NCI-H1694 (cell line): ENCODE data around the gene CDO1.
"Not testable (repeated sequence)": the region's sequence is repeated elsewhere in the genome, so short reads cannot be mapped to it uniquely, and the experiment has no call there.

Experiments
- DNase-seq: peaks from one replicate; lab custom pipeline; 2025; lab: John Stamatoyannopoulos, UW

The CDO1 gene

GRCh38 chr5:115829913-115830312 lies 13.5 kb upstream of the CDO1 start:
- DNase-seq = no peak

DNA sequence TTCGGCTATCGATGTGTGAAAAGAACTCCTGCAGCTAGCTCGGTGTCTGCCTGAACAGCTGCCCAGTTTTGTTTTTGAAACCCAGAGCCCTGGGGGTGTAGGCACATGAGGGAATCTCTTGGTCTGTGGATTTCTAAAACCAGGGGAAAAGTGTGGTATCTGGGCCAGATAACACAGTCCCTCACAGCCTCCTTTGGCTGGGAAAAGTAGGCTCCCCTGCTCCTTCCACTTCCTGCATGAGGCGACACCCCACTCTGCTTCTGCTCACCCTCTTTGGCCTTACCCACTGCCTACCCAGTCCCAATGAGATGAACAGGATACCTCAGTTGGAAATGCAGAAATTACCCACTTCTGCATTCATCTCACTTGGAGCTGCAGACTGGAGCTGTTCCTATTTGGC lies 9.5 kb upstream of the CDO1 start:
- DNase-seq = no peak

GRCh38 chr5:115824983-115825382 lies 8.5 kb upstream of the CDO1 start:
- DNase-seq = not testable (repeated sequence)

GRCh38 chr5:115820846-115821245 lies 4.4 kb upstream of the CDO1 start:
- no peak for DNase-seq

DNA sequence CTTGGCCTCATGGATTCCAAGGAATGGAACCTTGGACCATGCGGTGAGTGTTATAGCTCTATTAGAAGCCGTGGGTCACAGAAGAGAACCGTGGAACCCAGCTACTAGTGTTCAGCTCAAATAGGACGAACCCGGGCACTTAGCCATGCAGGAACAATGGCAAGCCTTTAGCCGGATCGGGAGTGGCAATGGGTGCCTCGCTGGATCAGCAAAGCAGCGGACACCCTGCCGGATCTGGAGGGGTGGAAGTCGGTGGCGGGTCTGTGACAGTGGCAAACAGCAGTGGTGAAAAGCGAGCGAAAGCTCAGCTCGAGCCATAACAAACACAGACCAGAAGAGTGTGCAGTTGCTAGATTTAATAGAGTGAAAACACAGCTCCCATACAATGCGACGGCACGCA lies 2.4 kb upstream of the CDO1 start:
- DNase-seq = no peak

DNA sequence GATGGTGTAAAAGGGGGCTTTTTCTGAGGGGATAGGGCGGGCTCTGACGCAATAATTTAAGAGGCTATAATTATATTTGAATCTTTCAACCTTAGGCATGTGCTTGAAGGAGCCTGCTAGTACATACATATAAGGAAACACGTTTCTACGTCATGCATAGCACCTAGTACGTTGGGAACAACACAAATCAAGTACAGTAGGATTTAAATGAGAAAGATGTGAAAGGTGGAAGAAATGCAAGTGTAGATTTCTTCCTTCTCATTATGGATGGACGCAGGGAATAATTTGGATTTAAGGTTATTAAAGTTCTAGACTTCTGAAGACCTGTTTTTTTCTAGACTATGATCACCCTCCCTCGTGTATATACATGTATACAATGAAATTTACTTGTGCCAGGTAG lies 927 bp upstream of the CDO1 start:
- DNase-seq = no peak

DNA sequence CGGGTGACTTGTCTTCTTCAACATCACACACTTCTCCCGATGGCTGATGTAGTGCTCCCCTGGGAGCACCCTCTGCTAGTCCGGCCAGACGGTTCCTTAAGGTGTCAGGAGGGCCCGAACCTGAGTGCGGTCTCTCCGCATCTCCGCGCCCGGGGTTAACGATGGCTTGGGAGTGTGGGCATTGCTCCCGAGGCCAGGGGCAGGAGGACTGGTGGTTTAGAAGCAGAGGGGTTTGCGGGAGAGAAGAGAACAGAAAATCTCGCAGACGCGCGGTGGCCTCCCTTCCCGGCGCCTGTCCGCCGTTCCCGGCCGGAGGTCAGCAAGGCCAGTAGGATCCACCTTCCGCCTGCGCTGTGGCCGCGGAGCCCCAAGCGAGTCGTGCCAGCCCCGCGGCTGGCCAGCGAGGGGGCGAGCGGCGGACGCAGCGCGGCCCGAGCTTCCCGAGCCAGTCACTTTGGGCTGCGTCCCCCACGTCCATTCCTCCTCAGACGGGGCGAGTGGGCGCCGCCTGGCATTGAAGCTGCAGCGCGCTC lies 700 bp downstream of the CDO1 start:
- no peak for DNase-seq

DNA sequence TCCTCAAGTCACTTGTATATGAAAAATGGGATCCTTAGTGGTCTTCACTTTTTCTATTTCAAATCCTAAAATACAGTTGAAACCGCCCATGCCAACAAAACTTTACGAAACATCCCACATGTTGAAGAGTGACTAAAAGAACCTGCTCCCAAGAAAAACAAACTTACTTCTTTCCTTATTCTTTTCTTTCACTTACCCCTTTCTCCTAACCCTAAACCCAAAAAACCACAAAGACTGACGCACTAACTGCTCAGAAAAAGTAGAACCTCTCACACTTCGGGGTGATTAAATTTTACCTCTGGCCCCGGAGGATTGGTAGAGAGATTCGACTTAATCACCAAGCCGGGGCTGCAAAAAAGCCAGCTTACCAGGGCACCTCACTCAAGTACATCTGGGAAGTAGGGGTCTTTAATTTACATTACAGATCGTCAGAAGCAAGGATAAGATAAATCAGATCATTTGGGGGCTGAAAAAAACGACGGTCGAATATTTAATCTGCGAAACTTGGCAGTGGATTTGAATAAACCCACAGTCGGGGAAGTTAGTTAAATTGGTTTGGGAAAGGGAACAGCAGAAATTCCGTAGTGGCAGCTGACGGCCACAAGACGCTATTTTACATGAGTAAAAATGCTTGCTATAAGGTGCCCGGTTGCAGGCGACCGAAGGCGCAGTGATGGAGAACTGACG lies 1.3 kb downstream of the CDO1 start:
- no peak for DNase-seq

DNA sequence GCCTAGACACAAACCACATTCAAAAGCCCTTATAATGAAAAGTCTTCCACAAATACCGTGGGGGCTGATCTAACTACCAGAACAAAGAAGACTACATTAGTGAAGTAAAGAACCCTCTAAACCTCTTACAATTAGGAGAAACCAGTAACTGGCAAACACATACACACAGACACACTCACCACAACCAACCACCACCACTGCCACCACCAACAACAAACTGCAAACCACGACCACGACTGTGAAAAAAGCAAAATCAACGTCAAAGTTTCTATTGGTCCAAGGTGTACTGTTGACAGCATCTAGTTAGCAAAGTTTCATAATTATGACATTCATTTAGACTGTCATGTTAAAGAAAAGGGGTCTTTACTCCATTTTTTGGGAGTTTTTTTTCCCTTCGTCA lies 2.7 kb downstream of the CDO1 start:
- no peak for DNase-seq

DNA sequence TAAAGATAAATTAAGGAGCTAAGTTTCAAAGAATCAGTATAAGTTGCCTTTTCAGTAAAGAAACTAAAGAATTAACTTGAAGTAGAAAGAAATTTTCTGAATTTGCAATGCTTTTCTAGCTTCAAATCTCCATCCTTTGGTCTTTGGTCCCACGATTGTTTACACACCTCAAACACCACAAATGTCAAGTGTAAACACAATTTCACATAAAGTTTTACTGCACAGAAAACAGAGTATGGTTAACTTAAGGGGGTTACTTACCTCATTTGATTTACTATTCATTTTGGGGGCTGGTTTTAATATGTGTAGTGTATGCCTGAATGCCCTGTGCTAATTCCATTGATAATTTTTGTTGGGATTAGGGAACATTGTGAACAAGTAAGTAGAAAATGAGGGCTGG lies 4.1 kb downstream of the CDO1 start:
- DNase-seq = no peak

- no peak for DNase-seq
Observed at GRCh38 chr5:115811406-115811805, 5.1 kb downstream of the CDO1 start.

DNA sequence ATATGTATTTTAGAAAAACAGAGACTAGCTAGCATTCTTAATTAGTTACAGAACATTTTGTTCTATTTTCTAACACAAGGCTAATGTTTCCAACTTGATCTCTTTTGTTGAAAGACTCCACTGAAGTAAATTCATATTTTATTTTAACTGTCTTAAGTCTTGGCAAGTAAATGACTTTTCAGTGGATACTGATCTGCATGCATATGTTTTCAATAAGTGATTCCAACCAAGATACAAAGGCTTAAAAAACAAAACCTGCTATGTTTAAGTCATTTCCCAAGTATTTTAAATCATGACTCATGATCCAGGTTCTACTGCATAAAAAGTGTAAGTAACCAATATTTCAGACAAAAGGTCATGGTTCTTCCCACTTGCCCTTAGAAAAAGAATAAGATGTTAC lies 5.7 kb downstream of the CDO1 start:
- no peak for DNase-seq

DNA sequence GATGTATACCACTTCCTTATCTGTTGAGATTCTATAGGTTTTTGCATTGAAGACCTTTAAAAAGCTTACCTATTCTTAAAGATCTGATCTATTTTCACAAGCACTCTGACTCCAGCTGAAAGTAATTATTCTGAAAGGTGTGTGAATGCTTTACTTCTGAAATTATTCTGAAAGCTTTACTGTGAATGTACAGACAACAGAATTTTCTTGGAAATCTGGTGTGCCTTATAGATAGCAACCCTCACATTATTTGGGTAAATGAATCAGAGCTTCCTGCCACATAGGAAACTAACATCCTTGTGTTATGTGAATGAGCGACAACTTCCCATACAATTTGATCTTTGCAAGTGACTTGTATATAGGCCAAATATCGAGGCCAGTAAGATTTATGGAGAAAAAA lies 6.5 kb downstream of the CDO1 start:
- no peak for DNase-seq

DNA sequence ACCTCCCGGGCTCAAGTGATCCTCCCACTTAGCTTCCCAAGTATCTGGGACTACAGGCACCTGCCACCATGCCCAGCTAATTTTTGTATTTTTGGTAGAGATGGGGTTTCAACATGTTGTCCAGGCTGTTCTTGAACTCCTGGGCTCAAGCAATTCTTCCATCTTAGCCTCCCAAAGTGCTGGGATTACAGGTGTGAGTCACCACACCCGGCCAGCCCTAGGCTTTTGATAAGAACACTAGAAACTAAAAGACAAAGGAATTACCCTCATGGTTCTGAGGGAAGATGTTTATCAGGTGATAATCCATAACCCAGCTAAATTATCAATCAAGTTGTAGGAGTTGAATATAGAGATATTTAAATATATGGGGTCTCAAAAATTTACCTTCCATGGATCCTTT lies 8.4 kb downstream of the CDO1 start:
- not testable (repeated sequence) for DNase-seq

DNA sequence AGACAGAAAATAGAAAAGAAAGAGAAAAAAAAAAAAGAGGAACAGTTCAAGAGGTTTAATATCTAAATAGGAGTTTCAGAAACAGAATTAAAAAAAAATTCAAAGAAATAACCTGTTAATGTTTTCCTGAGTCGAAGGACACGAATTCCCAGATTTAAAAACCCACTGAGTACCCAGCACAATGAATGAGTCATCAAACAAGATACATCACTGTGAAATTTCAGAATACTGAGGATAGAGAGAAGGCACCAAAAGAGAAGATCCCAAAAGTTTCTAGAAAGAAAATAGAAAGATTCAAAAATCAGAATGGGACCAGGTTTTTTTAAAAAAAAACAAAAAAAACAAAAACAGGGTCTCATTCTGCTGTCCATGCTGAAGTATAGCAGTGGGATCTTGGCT lies 8.8 kb downstream of the CDO1 start:
- no peak for DNase-seq

- no peak for DNase-seq
Observed at GRCh38 chr5:115806986-115807653, 9.3 kb downstream of the CDO1 start.

- no peak for DNase-seq
Observed at GRCh38 chr5:115801984-115802383, 14.5 kb downstream of the CDO1 start.

DNA sequence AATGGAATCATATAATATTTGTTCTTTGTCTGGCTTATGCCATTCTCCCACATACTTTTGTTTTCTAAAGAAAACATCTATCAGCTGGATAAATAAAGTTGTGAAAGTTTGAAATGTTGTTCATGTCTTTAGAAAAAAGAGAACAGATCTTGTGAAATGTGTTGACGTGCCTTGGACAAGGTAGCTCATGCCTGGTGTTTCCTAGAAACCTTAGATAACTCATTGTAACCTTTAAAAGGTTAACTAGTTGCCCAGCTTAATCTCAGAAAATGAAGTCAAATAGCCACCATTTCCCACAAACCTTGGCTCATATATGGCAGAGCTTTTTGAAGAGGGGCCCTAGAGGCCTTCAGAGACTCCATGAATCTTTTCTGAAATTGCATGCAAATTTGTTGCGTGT lies 15.3 kb downstream of the CDO1 start:
- no peak for DNase-seq

- no peak for DNase-seq
Observed at GRCh38 chr5:115800108-115800507, 16.4 kb downstream of the CDO1 start.

DNA sequence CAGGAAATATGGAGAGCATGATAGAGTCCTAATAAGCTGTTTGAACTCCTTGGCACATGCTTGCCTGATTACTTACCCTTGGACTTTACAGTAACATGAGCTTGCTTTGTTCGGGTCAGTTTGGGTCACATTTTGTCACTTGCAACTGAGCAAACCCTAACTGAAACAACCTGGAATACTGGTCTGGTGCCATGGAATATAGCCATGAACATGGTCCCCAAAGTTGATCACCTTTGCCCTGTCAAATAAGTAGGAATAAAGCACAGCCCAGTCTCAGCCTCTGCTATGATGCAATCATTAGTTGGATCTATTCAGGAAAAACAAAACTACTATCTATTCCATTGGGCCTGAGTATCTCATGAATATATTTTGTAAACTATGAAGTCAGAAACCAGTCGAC lies 18.2 kb downstream of the CDO1 start:
- DNase-seq = no peak

- no peak for DNase-seq
Observed at GRCh38 chr5:115796656-115797055, 19.8 kb downstream of the CDO1 start.

DNA sequence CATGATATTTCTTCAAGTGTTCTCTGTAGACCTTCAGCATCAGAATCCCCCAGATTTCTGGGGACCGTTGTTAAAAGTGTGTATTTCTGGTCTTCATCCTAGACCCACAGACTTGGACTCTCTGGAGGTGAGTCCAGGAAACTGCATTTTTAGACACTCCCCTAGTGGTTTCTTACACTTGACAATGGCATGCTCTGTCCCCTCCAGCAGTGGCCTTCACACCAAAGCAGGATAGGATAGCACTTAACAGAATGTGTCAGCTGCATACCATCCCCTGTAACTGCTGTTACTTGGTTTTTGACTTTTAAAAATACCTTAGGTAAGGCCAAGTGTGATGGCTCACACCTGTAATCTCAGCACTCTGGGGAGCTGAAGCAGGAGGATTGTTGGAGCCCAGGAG lies 20.8 kb downstream of the CDO1 start:
- DNase-seq = no peak

- DNase-seq = no peak
Observed at GRCh38 chr5:115788440-115788839, 28.0 kb downstream of the CDO1 start.

DNA sequence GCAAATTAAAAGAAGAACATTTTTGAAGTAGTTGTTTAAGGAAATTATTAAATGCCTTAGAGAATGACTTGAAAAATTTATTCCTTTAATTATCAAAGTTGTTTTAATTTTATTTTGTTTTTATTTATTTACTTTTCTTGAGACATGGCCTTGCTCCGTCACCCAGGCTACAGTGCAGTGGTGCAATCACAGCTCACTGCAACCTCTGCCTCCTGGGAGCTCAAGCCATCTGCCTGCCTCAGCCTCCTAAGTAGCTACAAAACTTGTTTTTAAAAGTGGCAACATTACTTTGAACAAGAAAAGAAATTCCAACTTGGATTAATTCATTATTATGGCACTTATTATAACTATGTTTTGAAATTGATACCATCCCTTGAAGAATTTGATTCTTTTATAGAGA lies 29.0 kb downstream of the CDO1 start:
- no peak for DNase-seq
